Measurements from ENCODE around the gene RTF2.

The RTF2 gene

GRCh38 chr20:56428410-56428809, 40.0 kb upstream of the RTF2 start:
- no peak overlapping the region for H3K9ac ChIP-seq (ENCODE audit: low read length)
- no peaks in the 10 kb centered on the region for H3K27me3 ChIP-seq (ENCODE audit: control insufficient read depth, insufficient read depth, low read length)
- no peaks in the 10 kb centered on the region for H3K4me1 ChIP-seq (ENCODE audit: control insufficient read depth, low read depth, low read length)
- no peaks in the 10 kb centered on the region for H3K36me3 ChIP-seq (ENCODE audit: control insufficient read depth, low read depth, low read length)
- H3K9me3 ChIP-seq (ENCODE audit: control insufficient read depth, low read depth, low read length): no peaks in the 10 kb centered on the region
- H3K27ac ChIP-seq (ENCODE audit: low read length): no peak overlapping the region
- no peak overlapping the region for H3K4me3 ChIP-seq (ENCODE audit: low read length)

- H3K9me3 ChIP-seq (ENCODE audit: control insufficient read depth, low read depth, low read length): no peaks in the 10 kb centered on the region
- H3K4me1 ChIP-seq (ENCODE audit: control insufficient read depth, low read depth, low read length): no peaks in the 10 kb centered on the region
- H3K4me3 ChIP-seq (ENCODE audit: low read length): no peak overlapping the region
- H3K27ac ChIP-seq (ENCODE audit: low read length): no peak overlapping the region
- H3K36me3 ChIP-seq (ENCODE audit: control insufficient read depth, low read depth, low read length): no peaks in the 10 kb centered on the region
- no peak overlapping the region for H3K9ac ChIP-seq (ENCODE audit: low read length)
- no peaks in the 10 kb centered on the region for H3K27me3 ChIP-seq (ENCODE audit: control insufficient read depth, insufficient read depth, low read length)
These were observed 39.5 kb upstream of the RTF2 start for GRCh38 chr20:56428881-56429280.

GRCh38 chr20:56429502-56429901, 38.9 kb upstream of the RTF2 start:
- Histone ChIP-seq H3K4me3 (ENCODE audit: low read length) (no peak overlapping the region), H3K27me3 (ENCODE audit: control insufficient read depth, insufficient read depth, low read length) (no peaks in the 10 kb centered on the region), H3K4me1 (ENCODE audit: control insufficient read depth, low read depth, low read length) (no peaks in the 10 kb centered on the region), H3K36me3 (ENCODE audit: control insufficient read depth, low read depth, low read length) (no peaks in the 10 kb centered on the region), H3K9ac (ENCODE audit: low read length) (no peak overlapping the region), H3K27ac (ENCODE audit: low read length) (no peak overlapping the region), H3K9me3 (ENCODE audit: control insufficient read depth, low read depth, low read length) (no peaks in the 10 kb centered on the region)

DNA sequence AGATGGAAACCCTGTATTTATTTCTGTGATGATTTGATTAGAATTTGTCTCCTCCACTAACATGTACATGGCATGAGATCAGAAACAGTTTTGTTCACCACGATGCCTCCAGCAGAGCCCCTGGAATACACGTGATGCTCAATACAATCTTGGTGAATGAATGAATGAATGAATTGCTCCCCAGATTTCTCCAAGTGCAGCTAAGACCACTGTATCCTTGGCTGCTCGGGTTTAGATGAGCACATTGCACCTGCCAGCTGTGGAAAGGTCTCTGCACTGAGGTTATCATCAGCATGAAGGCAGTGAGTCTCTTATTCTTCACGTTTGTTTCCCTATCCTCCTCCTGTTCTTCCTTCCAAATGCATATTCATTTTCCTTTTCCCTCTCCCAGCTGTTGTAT, 38.5 kb upstream of the RTF2 start:
- H3K27ac ChIP-seq (ENCODE audit: low read length): no peak overlapping the region
- H3K36me3 ChIP-seq (ENCODE audit: control insufficient read depth, low read depth, low read length): no peaks in the 10 kb centered on the region
- no peaks in the 10 kb centered on the region for H3K4me1 ChIP-seq (ENCODE audit: control insufficient read depth, low read depth, low read length)
- H3K27me3 ChIP-seq (ENCODE audit: control insufficient read depth, insufficient read depth, low read length): no peaks in the 10 kb centered on the region
- no peak overlapping the region for H3K4me3 ChIP-seq (ENCODE audit: low read length)
- H3K9ac ChIP-seq (ENCODE audit: low read length): no peak overlapping the region
- H3K9me3 ChIP-seq (ENCODE audit: control insufficient read depth, low read depth, low read length): no peaks in the 10 kb centered on the region

DNA sequence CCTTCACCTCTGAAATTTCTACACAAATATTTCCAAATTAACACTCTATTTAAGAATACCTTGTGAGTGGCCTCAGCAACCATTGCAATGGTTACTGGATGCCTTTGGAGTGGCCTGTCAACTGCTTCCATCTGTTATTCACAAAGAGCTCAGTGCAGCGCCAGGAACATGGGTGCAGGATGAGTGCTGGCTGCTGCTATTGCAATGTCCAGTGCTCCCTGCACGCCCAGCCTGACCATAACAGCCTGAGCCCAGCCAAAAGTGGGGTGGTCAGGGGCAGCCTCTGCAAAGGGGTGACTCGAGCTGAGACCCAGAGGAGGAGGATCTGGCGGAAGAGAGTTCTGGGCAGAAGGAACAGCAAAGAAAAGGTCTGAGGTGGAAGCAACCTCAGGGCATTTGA, 38.0 kb upstream of the RTF2 start:
- H3K9me3 ChIP-seq (ENCODE audit: control insufficient read depth, low read depth, low read length): no peaks in the 10 kb centered on the region
- H3K4me3 ChIP-seq (ENCODE audit: low read length): no peak overlapping the region
- H3K27me3 ChIP-seq (ENCODE audit: control insufficient read depth, insufficient read depth, low read length): no peaks in the 10 kb centered on the region
- no peaks in the 10 kb centered on the region for H3K4me1 ChIP-seq (ENCODE audit: control insufficient read depth, low read depth, low read length)
- H3K27ac ChIP-seq (ENCODE audit: low read length): no peak overlapping the region
- H3K9ac ChIP-seq (ENCODE audit: low read length): no peak overlapping the region
- H3K36me3 ChIP-seq (ENCODE audit: control insufficient read depth, low read depth, low read length): no peaks in the 10 kb centered on the region

DNA sequence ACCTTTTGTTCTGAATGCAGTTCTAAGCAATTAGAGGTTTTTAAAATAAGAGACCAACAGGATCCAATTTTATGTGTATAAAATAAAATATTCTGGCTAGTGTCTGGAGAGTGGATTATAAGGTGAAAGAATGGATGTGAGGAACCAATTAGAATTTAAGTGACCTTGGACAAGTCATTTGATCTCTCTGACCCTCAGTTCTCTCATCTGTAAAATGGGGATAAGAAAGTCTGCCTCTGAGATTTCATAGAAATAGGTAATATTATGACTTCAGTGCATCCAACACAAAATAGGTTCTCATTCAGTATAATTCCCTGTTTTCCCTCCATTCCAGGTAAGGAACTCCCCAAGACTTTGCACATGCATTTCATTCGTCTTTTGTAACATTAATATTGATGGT, 37.5 kb upstream of the RTF2 start:
- no peak overlapping the region for H3K9ac ChIP-seq (ENCODE audit: low read length)
- H3K27me3 ChIP-seq (ENCODE audit: control insufficient read depth, insufficient read depth, low read length): no peaks in the 10 kb centered on the region
- H3K27ac ChIP-seq (ENCODE audit: low read length): no peak overlapping the region

GRCh38 chr20:56431471-56431870, 37.0 kb upstream of the RTF2 start:
- Histone ChIP-seq H3K36me3 (ENCODE audit: control insufficient read depth, low read depth, low read length) (no peaks in the 10 kb centered on the region), H3K4me1 (ENCODE audit: control insufficient read depth, low read depth, low read length) (no peaks in the 10 kb centered on the region)

More for the DNA sequence above, 37.5 kb upstream of the RTF2 start:
- Histone ChIP-seq H3K4me3 (ENCODE audit: low read length) (no peak overlapping the region), H3K9me3 (ENCODE audit: control insufficient read depth, low read depth, low read length) (no peaks in the 10 kb centered on the region), H3K36me3 (ENCODE audit: control insufficient read depth, low read depth, low read length) (no peaks in the 10 kb centered on the region), H3K4me1 (ENCODE audit: control insufficient read depth, low read depth, low read length) (no peaks in the 10 kb centered on the region)

GRCh38 chr20:56433221-56433879, 35.1 kb upstream of the RTF2 start:
- Histone ChIP-seq H3K27me3 (ENCODE audit: control insufficient read depth, insufficient read depth, low read length) (no peaks in the 10 kb centered on the region), H3K9ac (ENCODE audit: low read length) (no peak overlapping the region), H3K9me3 (ENCODE audit: control insufficient read depth, low read depth, low read length) (no peaks in the 10 kb centered on the region), H3K27ac (ENCODE audit: low read length) (no peak overlapping the region), H3K36me3 (ENCODE audit: control insufficient read depth, low read depth, low read length) (no peaks in the 10 kb centered on the region), H3K4me3 (ENCODE audit: low read length) (no peak overlapping the region), H3K4me1 (ENCODE audit: control insufficient read depth, low read depth, low read length) (no peaks in the 10 kb centered on the region)

More at GRCh38 chr20:56431471-56431870, 37.0 kb upstream of the RTF2 start:
- H3K4me3 ChIP-seq (ENCODE audit: low read length): no peak overlapping the region
- H3K27me3 ChIP-seq (ENCODE audit: control insufficient read depth, insufficient read depth, low read length): no peaks in the 10 kb centered on the region
- no peaks in the 10 kb centered on the region for H3K9me3 ChIP-seq (ENCODE audit: control insufficient read depth, low read depth, low read length)
- H3K9ac ChIP-seq (ENCODE audit: low read length): no peak overlapping the region
- H3K27ac ChIP-seq (ENCODE audit: low read length): no peak overlapping the region

DNA sequence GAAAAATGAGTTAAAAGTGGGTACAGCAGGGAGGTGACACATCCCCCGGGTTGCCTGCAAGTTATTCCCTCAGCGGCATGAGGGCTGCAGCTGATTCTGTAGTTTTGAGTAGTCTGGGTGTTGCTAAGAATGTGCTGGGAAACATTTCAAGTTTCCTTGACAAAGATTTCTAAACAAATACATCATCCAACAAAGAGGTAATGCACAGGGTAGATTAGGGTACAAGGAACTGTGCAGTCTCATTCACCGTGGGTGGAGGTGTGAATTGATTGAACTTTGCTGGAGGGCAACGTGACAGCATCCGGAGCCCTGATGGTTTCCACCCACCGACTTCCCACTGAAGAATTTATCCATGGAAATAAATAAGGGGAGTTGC, 34.6 kb upstream of the RTF2 start:
- no peaks in the 10 kb centered on the region for H3K9me3 ChIP-seq (ENCODE audit: control insufficient read depth, low read depth, low read length)
- no peak overlapping the region for H3K27ac ChIP-seq (ENCODE audit: low read length)
- H3K36me3 ChIP-seq (ENCODE audit: control insufficient read depth, low read depth, low read length): no peaks in the 10 kb centered on the region
- H3K9ac ChIP-seq (ENCODE audit: low read length): no peak overlapping the region
- no peak overlapping the region for H3K4me3 ChIP-seq (ENCODE audit: low read length)
- H3K27me3 ChIP-seq (ENCODE audit: control insufficient read depth, insufficient read depth, low read length): no peaks in the 10 kb centered on the region
- H3K4me1 ChIP-seq (ENCODE audit: control insufficient read depth, low read depth, low read length): no peaks in the 10 kb centered on the region

- Histone ChIP-seq H3K4me1 (ENCODE audit: control insufficient read depth, low read depth, low read length) (no peaks in the 10 kb centered on the region), H3K9me3 (ENCODE audit: control insufficient read depth, low read depth, low read length) (no peaks in the 10 kb centered on the region), H3K36me3 (ENCODE audit: control insufficient read depth, low read depth, low read length) (no peaks in the 10 kb centered on the region), H3K4me3 (ENCODE audit: low read length) (no peak overlapping the region), H3K27ac (ENCODE audit: low read length) (no peak overlapping the region), H3K9ac (ENCODE audit: low read length) (no peak overlapping the region), H3K27me3 (ENCODE audit: control insufficient read depth, insufficient read depth, low read length) (no peaks in the 10 kb centered on the region)
These were observed 31.0 kb upstream of the RTF2 start for GRCh38 chr20:56437196-56437960.

DNA sequence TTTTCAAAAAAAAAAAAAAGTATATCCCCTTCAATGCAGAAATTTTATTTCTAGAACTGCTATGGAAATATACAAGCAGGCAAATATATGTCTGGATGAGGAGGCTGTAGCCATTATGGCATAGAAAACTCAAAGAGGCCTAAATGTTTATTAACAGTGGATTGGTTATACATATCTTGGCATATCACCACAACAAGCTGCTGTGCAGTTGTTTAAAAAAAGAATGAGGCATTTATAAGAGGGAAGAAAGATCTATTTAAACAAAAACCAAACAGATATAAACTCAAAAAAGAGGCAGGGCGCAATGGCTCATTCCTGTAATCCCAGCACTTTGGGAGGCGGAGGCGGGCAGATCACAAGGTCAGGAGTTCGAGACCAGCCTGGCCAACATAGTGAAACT, 30.1 kb upstream of the RTF2 start:
- no peak overlapping the region for H3K9ac ChIP-seq (ENCODE audit: low read length)
- no peak overlapping the region for H3K4me3 ChIP-seq (ENCODE audit: low read length)
- H3K4me1 ChIP-seq (ENCODE audit: control insufficient read depth, low read depth, low read length): no peaks in the 10 kb centered on the region
- no peak overlapping the region for H3K27ac ChIP-seq (ENCODE audit: low read length)
- no peaks in the 10 kb centered on the region for H3K36me3 ChIP-seq (ENCODE audit: control insufficient read depth, low read depth, low read length)
- no peaks in the 10 kb centered on the region for H3K9me3 ChIP-seq (ENCODE audit: control insufficient read depth, low read depth, low read length)
- no peaks in the 10 kb centered on the region for H3K27me3 ChIP-seq (ENCODE audit: control insufficient read depth, insufficient read depth, low read length)

GRCh38 chr20:56439771-56440291, 28.6 kb upstream of the RTF2 start:
- Histone ChIP-seq H3K36me3 (ENCODE audit: control insufficient read depth, low read depth, low read length) (no peaks in the 10 kb centered on the region), H3K4me1 (ENCODE audit: control insufficient read depth, low read depth, low read length) (no peaks in the 10 kb centered on the region), H3K4me3 (ENCODE audit: low read length) (no peak overlapping the region), H3K9me3 (ENCODE audit: control insufficient read depth, low read depth, low read length) (no peaks in the 10 kb centered on the region), H3K27me3 (ENCODE audit: control insufficient read depth, insufficient read depth, low read length) (no peaks in the 10 kb centered on the region), H3K9ac (ENCODE audit: low read length) (no peak overlapping the region), H3K27ac (ENCODE audit: low read length) (no peak overlapping the region)

All from iPS-18a (cell line).